Measurements from ENCODE around the gene SEC31A.

Gene SEC31A, protein sequence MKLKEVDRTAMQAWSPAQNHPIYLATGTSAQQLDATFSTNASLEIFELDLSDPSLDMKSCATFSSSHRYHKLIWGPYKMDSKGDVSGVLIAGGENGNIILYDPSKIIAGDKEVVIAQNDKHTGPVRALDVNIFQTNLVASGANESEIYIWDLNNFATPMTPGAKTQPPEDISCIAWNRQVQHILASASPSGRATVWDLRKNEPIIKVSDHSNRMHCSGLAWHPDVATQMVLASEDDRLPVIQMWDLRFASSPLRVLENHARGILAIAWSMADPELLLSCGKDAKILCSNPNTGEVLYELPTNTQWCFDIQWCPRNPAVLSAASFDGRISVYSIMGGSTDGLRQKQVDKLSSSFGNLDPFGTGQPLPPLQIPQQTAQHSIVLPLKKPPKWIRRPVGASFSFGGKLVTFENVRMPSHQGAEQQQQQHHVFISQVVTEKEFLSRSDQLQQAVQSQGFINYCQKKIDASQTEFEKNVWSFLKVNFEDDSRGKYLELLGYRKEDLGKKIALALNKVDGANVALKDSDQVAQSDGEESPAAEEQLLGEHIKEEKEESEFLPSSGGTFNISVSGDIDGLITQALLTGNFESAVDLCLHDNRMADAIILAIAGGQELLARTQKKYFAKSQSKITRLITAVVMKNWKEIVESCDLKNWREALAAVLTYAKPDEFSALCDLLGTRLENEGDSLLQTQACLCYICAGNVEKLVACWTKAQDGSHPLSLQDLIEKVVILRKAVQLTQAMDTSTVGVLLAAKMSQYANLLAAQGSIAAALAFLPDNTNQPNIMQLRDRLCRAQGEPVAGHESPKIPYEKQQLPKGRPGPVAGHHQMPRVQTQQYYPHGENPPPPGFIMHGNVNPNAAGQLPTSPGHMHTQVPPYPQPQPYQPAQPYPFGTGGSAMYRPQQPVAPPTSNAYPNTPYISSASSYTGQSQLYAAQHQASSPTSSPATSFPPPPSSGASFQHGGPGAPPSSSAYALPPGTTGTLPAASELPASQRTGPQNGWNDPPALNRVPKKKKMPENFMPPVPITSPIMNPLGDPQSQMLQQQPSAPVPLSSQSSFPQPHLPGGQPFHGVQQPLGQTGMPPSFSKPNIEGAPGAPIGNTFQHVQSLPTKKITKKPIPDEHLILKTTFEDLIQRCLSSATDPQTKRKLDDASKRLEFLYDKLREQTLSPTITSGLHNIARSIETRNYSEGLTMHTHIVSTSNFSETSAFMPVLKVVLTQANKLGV

GRCh38 chr4:82890901-82891706 is at the start of gene SEC31A:
Gene SEC31A, minus strand, starts transcription at chr4:82891153. Its CDS starts 9,217 bp downstream, at chr4:82881936.
- TF ChIP-seq, protein P1, sequence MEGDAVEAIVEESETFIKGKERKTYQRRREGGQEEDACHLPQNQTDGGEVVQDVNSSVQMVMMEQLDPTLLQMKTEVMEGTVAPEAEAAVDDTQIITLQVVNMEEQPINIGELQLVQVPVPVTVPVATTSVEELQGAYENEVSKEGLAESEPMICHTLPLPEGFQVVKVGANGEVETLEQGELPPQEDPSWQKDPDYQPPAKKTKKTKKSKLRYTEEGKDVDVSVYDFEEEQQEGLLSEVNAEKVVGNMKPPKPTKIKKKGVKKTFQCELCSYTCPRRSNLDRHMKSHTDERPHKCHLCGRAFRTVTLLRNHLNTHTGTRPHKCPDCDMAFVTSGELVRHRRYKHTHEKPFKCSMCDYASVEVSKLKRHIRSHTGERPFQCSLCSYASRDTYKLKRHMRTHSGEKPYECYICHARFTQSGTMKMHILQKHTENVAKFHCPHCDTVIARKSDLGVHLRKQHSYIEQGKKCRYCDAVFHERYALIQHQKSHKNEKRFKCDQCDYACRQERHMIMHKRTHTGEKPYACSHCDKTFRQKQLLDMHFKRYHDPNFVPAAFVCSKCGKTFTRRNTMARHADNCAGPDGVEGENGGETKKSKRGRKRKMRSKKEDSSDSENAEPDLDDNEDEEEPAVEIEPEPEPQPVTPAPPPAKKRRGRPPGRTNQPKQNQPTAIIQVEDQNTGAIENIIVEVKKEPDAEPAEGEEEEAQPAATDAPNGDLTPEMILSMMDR (IDR thresholded peaks at IDR 0.05; ENCODE audit: borderline replicate concordance, insufficient read depth, low read depth, low read length), result no peak
- H3K4me3 ChIP-seq (ENCODE audit: low read depth, low read length), result peak within 1 kb of the TSS; percentile 90

DNA sequence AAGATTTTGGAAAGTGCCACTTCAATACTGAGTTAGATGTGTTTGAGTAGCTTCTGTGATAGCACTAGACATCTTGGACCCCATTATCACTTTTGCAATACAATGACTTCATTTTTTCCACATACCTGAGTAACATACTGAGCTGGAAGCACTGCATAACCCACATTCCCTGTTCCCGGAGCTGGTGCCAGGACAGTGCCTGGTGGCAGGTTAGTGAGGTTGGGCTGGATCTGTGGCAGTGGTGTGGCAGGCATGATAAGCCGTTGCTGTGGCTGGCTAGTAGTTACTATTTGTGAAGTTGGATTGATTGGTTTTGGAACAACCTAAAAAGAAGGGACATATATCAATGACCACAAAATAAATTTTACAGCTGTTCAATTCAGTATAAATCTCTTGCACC is 48.5 kb upstream of the SEC31A start:
- TF ChIP-seq, protein P1 (IDR thresholded peaks at IDR 0.05; ENCODE audit: borderline replicate concordance, insufficient read depth, low read depth, low read length), result no peak
- H3K4me3 ChIP-seq (ENCODE audit: low read depth, low read length), result no peak overlapping the region

DNA sequence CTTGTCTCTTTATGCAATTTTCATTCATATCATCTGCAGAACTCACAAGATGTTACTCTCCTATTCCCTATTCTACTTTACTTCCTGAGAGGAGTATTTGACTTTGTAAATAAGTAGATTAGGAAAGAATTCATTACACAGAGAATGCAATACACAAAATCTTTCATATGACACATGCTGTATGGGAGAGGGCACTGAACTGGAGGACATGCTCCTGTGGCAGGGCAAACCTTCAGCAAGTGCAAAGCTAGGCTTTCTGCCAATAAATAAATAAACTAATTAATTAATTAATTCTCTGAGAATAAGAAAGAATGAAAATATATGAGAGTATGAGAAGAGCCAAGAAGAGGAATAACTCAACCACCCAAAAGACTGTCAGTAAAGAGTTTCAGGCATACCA is 43.5 kb upstream of the SEC31A start:
- H3K4me3 ChIP-seq (ENCODE audit: low read depth, low read length), result no peak overlapping the region
- TF ChIP-seq, protein P1 (IDR thresholded peaks at IDR 0.05; ENCODE audit: borderline replicate concordance, insufficient read depth, low read depth, low read length), result no peak

GRCh38 chr4:82930848-82931755 is 40.1 kb upstream of the SEC31A start:
- TF ChIP-seq, protein P1 (IDR thresholded peaks at IDR 0.05; ENCODE audit: borderline replicate concordance, insufficient read depth, low read depth, low read length), result no peak
- H3K4me3 ChIP-seq (ENCODE audit: low read depth, low read length), result no peak overlapping the region

GRCh38 chr4:82921795-82922194 is 30.8 kb upstream of the SEC31A start:
- TF ChIP-seq, protein P1 (IDR thresholded peaks at IDR 0.05; ENCODE audit: borderline replicate concordance, insufficient read depth, low read depth, low read length), result no peak

More at GRCh38 chr4:82921795-82922194, 30.8 kb upstream of the SEC31A start:
- H3K4me3 ChIP-seq (ENCODE audit: low read depth, low read length), result no peak overlapping the region

All from GM12875 (cell line).